Measurements from ENCODE around the gene C7orf33. TPM values are rescaled to one million over a fixed set of nuclear protein-coding genes. Genes with fewer than 3 reads are reported as not detected.

The C7orf33 gene, protein sequence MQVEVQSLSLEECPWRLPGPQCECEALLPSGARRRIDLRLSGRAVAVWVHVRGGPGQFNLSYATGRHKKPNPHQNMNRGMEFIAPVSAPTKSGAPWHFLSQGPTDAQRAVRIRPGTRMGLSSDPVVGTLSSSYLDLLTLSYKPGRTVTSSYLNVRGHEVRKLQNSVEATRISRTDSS
- total RNA-seq: not detected

DNA sequence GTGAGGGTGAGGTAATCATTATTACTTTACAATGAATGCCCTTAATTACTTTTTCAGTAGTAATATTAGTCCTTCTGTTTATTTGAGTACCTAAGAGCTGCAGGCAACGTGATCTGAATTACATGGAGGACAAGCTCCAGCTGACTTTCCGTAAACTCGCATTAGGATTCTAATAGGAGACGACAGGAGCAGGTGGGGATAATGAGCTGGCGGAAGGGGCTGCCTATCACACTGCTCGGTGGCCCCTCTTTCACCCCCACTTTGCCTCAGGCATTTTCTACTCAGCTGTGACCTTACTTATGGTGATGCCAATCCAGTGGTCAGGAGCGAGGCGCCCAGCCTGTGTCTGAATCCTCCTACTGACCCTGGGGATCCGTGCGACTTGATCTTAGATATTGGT lies at the start of gene C7orf33:
TSS of gene C7orf33 (plus strand) at position 296 of the 400 bp plus-strand sequence. CDS start 160 bp downstream, outside the sequence.

Other genes with a start within 250 kb of the C7orf33 start
- 10 to 100 TPM; 50.3 to 52.3 TPM for gene CUL1, start 108.1 kb downstream of the C7orf33 start, total RNA-seq